Lower leg skin (tissue), 4 donors: ENCODE results near the gene TECPR2. TPM values are rescaled to one million over a fixed set of nuclear protein-coding genes. Genes with fewer than 3 reads are reported as not detected.

Source experiments
- DNase-seq, 2 donors: peaks; one replicate each; pipeline ENCODE4 v3.0.0-alpha.2; 2019; ENCODE audit warnings: low spot score in 2 of 2
- H3K4me3 ChIP-seq: fragments of 200-600 bp; sonication (generic); 2 replicates; pipeline ENCODE4 v1.5.1; 2017; ENCODE audit warnings: mild to moderate bottlenecking, low read depth; ENCODE audit not compliant: poor library complexity, severe bottlenecking
- POLR2A ChIP-seq, 2 donors: fragments of 450-650 bp; IDR thresholded peaks; one replicate each; pipeline ENCODE4 v1.6.1; 2016 to 2017; ENCODE audit warnings: antibody characterized with exemption in 2 of 2, mild to moderate bottlenecking in 1 of 2, moderate library complexity in 1 of 2
- WGBS, 2 donors: methylation state at CpG; one replicate each; pipeline ENCODE4 v1.1.5; 2018; 5-methylcytosine and 5-hydroxymethylcytosine counted together
- intact Hi-C: fragments of 100-400 bp; cut with DNase I; formaldehyde crosslinking; loops from one replicate; pipeline ENCODE4 v1.15.0; 2023; ENCODE audit warnings: low total_unique reads
- total RNA-seq, 4 donors: library from RNA; depleted of rRNA; stranded (reverse); fragments of >200 nt; gene quantifications; one replicate each; pipeline ENCODE4 v1.1.0, GENCODE V29; 2016
- TF ChIP-seq, protein P1 (sequence below), 3 donors: fragments of 450-650 bp; IDR thresholded peaks; one replicate each; pipeline ENCODE4 v1.5.1; 2016; ENCODE audit warnings: antibody characterized with exemption in 3 of 3, mild to moderate bottlenecking in 3 of 3, moderate library complexity in 2 of 3

Gene TECPR2
- total RNA-seq, 4 donors from 2014 or later, result 10.8 to 37.8 (median 17.8) TPM

DNA sequence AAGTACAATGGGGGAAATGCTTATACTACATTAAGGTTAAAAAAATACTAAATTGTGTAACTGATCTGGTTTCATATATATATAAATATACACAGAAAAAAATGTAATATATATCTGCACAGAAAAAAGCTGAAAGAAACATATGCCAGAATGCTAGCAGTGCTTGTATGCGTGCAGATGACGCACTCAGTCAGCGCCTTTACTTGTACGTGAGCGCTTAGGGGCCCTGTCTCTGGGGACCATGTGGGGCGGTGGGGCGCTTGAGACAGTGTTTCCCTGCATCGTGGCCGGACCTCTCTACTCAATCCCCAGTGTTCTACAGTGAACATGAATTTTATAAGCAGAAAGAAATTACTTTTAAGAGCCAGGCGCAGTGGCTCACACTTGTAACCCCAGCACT is 139.8 kb downstream of the TECPR2 start:
- TF ChIP-seq POLR2A (IDR thresholded peaks at IDR 0.05), result no peak
- TF ChIP-seq, protein P1, sequence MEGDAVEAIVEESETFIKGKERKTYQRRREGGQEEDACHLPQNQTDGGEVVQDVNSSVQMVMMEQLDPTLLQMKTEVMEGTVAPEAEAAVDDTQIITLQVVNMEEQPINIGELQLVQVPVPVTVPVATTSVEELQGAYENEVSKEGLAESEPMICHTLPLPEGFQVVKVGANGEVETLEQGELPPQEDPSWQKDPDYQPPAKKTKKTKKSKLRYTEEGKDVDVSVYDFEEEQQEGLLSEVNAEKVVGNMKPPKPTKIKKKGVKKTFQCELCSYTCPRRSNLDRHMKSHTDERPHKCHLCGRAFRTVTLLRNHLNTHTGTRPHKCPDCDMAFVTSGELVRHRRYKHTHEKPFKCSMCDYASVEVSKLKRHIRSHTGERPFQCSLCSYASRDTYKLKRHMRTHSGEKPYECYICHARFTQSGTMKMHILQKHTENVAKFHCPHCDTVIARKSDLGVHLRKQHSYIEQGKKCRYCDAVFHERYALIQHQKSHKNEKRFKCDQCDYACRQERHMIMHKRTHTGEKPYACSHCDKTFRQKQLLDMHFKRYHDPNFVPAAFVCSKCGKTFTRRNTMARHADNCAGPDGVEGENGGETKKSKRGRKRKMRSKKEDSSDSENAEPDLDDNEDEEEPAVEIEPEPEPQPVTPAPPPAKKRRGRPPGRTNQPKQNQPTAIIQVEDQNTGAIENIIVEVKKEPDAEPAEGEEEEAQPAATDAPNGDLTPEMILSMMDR (IDR thresholded peaks at IDR 0.05), result no peak
- intact Hi-C loops, result no loop called here
- no peak for DNase-seq
- no peak overlapping the region for H3K4me3 ChIP-seq
- 91 to 94% methylated on average over 10 of the region's 10 CpGs for WGBS, 2 donors

DNA sequence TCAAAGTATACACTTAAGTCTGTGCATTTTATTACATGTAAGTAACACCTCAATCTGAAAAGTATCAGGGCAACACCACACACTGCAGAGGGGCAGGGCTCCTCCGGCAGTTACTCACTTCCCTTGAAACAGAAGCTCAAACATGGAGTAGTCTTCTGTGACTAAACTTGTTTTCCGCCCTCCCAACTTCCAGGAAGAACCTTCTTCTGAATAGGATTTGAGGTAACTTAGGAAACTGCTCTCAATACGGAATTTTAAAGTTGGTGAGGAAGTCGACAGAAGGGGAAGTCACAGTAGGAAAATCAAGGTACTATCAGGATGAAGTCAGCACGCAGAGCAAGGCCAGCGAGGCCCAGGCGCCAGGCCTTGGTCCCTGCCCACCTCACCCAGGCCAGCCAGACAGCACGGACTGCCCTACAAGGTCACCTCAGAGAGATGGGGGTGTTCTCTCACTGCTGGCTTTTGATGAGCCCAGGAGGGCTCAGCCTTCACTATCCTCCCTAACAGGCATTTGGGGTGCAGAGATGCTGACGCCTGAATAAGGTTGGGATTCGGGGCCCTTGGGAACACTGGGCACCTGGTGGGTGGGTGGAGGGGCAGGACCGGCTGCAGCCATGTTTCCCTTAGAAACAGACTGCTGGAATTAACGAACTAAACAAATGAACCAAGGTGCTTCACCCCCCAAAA is 141.0 kb downstream of the TECPR2 start:
- no peak for DNase-seq
- intact Hi-C loops, result no loop called here
- WGBS, 2 donors, result 75 to 77% methylated on average over 12 of the region's 12 CpGs
- TF ChIP-seq, protein P1 (IDR thresholded peaks at IDR 0.05), result no peak
- TF ChIP-seq POLR2A (IDR thresholded peaks at IDR 0.05), result no peak
- H3K4me3 ChIP-seq, result no peak overlapping the region

DNA sequence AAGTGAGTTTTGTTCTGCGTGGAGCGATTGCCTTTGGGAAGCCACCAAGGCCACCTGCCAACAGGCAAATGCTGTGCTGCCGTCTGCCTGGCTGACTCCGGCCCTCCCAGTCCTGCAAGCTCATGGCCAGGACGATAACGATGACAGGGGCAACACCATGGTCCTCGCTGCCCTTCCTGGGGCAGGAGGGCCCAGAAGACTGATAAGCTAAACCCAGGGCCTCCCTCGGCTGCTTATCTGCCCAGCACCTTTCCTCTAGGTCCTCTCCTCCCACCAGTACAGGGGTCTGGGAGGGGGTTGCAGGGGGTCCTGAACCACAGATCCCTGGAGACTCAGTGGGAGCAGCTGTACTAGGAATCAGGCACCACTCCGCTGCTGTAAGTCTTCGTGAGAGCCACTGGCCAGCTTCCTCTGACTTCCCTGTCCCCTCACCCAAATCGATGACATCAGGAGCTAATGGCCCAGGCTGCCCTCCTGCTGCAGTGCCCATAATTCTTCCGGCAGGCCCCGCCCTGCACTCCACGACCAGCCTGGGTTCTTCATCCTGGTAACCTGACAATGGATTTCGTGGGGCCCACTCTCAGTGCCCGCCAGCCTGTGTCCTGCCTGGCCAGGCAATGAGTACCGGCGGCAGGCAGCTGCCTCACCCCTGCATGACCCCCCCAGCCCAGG is 141.7 kb downstream of the TECPR2 start:
- intact Hi-C loops, result no loop called here
- no peak for TF ChIP-seq POLR2A (IDR thresholded peaks at IDR 0.05)
- TF ChIP-seq, protein P1 (IDR thresholded peaks at IDR 0.05), result no peak
- no peak for DNase-seq
- H3K4me3 ChIP-seq, result no peak overlapping the region
- WGBS, 2 donors, result 68 to 76% methylated on average over 14 to 16 of the region's 18 CpGs

DNA sequence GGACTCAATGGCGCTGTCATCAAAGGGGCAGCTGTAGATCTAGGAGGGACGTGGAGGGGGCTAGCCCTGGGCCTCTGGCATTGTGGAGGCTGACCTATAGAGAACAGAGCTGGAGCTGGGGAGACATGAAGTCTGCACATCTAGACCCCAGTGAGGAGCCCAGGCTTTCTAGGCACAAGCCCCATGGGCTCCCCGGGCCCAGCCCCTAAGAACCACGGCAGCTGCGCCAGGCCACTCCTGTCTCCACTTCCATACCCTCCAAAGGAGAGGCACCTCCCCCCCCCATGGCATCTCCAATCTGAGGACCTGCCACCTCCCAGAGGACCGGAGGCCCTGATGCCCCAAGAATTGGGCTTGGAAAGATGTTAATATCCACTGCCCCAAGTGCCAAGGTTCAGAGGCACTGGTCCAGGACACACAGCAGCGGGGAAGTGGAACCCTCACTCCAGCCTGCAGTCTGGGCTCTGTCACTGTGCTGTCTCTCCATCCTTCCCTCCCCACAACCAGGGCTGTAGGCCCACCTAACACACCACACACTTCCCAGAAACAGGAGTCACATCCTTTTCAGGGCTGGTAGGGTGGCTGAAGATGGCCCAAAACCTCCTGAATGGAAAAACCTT is 142.4 kb downstream of the TECPR2 start:
- H3K4me3 ChIP-seq, result no peak overlapping the region
- TF ChIP-seq, protein P1 (IDR thresholded peaks at IDR 0.05), result no peak
- TF ChIP-seq POLR2A (IDR thresholded peaks at IDR 0.05), result no peak
- WGBS, 2 donors, result 75 to 80% methylated on average over 5 to 7 of the region's 7 CpGs
- DNase-seq, result no peak
- intact Hi-C loops, result no loop called here

DNA sequence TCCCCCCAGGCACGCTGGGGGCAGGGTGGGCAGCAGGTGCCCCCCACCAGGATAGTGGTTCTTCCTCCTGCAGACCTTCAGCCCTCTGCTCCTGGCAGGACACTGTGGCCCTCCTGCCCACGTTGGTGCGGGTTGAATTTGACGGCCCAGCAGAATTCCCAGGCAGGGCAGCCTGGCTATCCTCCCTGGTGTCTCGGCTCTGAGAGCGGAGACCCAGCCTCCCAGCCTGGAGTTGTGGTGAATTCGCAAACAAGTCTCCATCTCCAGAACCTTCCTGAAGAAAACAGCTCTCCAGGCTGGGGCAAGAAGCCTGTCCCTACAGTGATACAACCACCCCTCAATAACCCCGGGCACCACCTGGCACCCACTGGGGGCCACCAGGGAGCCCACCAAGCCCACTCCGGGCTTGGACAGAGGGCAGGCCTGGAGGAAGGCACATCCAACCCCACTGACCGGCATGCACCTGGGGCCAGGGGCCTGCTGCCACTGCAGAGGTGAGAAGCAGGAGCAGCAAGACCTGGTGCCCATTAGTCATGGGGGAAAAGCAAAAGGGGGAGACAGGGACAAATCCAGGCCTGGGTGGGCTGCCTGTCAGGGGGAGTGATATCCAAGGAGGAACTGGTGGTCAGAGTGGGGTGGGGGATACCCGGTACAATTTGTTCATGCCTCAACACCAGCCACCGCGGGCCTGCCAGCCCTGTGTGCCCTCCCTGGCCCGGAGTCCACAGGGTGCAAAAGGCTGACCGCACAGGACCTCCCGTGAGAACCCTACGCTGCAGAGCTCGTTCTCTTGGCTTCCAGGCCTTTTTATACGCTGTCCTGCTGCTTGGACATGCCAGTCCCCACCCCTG is 143.3 kb downstream of the TECPR2 start:
- WGBS, 2 donors, result 93 to 99% methylated on average over 14 to 19 of the region's 19 CpGs
- intact Hi-C loops, result no loop called here
- DNase-seq, result no peak
- H3K4me3 ChIP-seq, result no peak overlapping the region
- no peak for TF ChIP-seq POLR2A (IDR thresholded peaks at IDR 0.05)

DNA sequence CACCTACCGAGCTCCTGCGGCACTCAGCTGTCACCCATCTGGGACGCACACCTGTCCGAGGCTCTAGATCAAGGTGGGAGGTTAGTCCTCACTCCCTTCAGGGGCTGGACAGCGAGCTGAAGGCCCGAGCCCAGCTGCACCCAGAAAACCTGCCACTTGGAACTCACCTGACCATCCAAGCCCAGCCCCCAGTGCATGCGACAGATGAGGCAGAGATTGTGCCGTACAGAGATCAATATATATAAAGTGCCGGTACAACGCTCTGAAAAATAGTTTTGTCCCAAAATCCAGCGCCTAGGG is 143.8 kb downstream of the TECPR2 start:
- TF ChIP-seq, protein P1 (IDR thresholded peaks at IDR 0.05), result no peak
- TF ChIP-seq POLR2A (IDR thresholded peaks at IDR 0.05), result no peak
- intact Hi-C loops, result no loop called here
- WGBS, 2 donors, result 97 to 98% methylated on average over 11 of the region's 11 CpGs
- no peak for DNase-seq
- no peak overlapping the region for H3K4me3 ChIP-seq
